GM12878 (cell line): ENCODE results near the gene XDH. TPM values are rescaled to one million over a fixed set of nuclear protein-coding genes. Genes with fewer than 3 reads are reported as not detected.

ENCODE experiments used
- ATAC-seq: fragments of 200-7000 bp; cut with Tn5 transposase; 3 replicates; pipeline ENCODE4 v1.9.1; 2020; ENCODE audit warnings: mild to moderate bottlenecking, moderate library complexity
- BruUV-seq: library from RNA; stranded (reverse); fragments of 400-500 nt; replicated peaks from 2 replicates; lab custom pipeline; 2021; lab: Mats Ljungman, UMichigan
- CTCF ChIA-PET: fragments of 300-600 bp; sonication (Branson Sonifier 250); formaldehyde crosslinking; extraction: SDS; loops from one replicate; lab custom pipeline; 2021; ENCODE audit warnings: inconsistent platforms; lab: Yijun Ruan, JAX
- POLR2A ChIA-PET: fragments of 350-600 bp; formaldehyde crosslinking; extraction: SDS; loops from one replicate; lab custom pipeline; 2021; ENCODE audit warnings: inconsistent platforms; lab: Charles Lee
- RAD21 ChIA-PET: fragments of 300-600 bp; sonication (Branson Sonifier 250); formaldehyde crosslinking; loops from one replicate; lab custom pipeline; 2023; ENCODE audit warnings: antibody characterized with exemption; ENCODE audit not compliant: unreplicated experiment; lab: Charles Lee
- SMC1A ChIA-PET: fragments of 300-600 bp; sonication (Branson Sonifier 250); formaldehyde crosslinking; loops from one replicate; lab custom pipeline; 2023; ENCODE audit not compliant: unreplicated experiment, uncharacterized antibody; lab: Charles Lee
- DNase-seq: peaks from one replicate; pipeline ENCODE4 v3.0.0-alpha.2; 2011; ENCODE audit warnings: low read depth, low spot score
- FAIRE-seq: peaks from 3 replicates; lab custom pipeline; 2011; peaks lifted over from hg19 to GRCh38; lab: Jason Lieb, UNC
- H2AFZ ChIP-seq: 2 replicates; pipeline ENCODE4 v1.6.0; 2011; ENCODE audit warnings: low read depth, low read length, control low read depth; ENCODE audit not compliant: control insufficient read depth
- H3K27ac ChIP-seq: 2 replicates; pipeline ENCODE4 v1.5.1; 2011; ENCODE audit warnings: control low read depth; ENCODE audit not compliant: control insufficient read depth, insufficient read depth
- H3K27me3 ChIP-seq, 2 experiments: replicated peaks in 1 of 2; 2 replicates each; pipeline versions ENCODE4 v1.6.0 to v1.6.1; 2011; ENCODE audit warnings: low read length in 1 of 2; ENCODE audit not compliant: control insufficient read depth in 2 of 2, insufficient read depth in 2 of 2
- H3K36me3 ChIP-seq, 2 experiments: 2 replicates each; pipeline ENCODE4 v1.5.1; 2011; ENCODE audit warnings: low read length in 1 of 2; ENCODE audit not compliant: control insufficient read depth in 2 of 2, insufficient read depth in 2 of 2
- H3K4me1 ChIP-seq: 2 replicates; pipeline ENCODE4 v1.6.1; 2011; ENCODE audit warnings: mild to moderate bottlenecking, low read length, moderate library complexity, mixed read lengths; ENCODE audit not compliant: control insufficient read depth, insufficient read depth
- H3K4me2 ChIP-seq: 2 replicates; pipeline ENCODE4 v1.6.0; 2011; ENCODE audit warnings: control low read depth; ENCODE audit not compliant: control insufficient read depth, insufficient read depth
- H3K4me3 ChIP-seq: fragments of 200-600 bp; sonication (generic); 2 replicates; pipeline ENCODE4 v1.5.1; 2016
- H3K79me2 ChIP-seq: 2 replicates; pipeline ENCODE4 v1.6.0; 2011; ENCODE audit warnings: low read length; ENCODE audit not compliant: control insufficient read depth, insufficient read depth
- H3K9ac ChIP-seq: 2 replicates; pipeline ENCODE4 v1.8.0; 2011; ENCODE audit warnings: low read length, control low read depth, mixed read lengths; ENCODE audit not compliant: control insufficient read depth, insufficient read depth
- H3K9me3 ChIP-seq: replicated peaks from 3 replicates; pipeline ENCODE4 v1.5.1; 2011; ENCODE audit warnings: mild to moderate bottlenecking, low read length; ENCODE audit not compliant: control insufficient read depth, insufficient read depth
- H4K20me1 ChIP-seq: 2 replicates; pipeline ENCODE4 v1.6.0; 2011; ENCODE audit not compliant: control insufficient read depth, insufficient read depth
- HDAC2 ChIP-seq: fragments of 200-600 bp; sonication (generic); IDR thresholded peaks from 2 replicates; pipeline ENCODE4 v1.6.1; 2017
- NBN ChIP-seq: fragments of 450-650 bp; IDR thresholded peaks from 2 replicates; pipeline ENCODE4 v1.6.1; 2016
- WRNIP1 ChIP-seq: IDR thresholded peaks from 2 replicates; pipeline ENCODE4 v1.6.1; 2011; ENCODE audit warnings: low read depth, low read length, improper control_type of control experiment, borderline replicate concordance
- YBX1 ChIP-seq: fragments of 450-650 bp; IDR thresholded peaks from 2 replicates; pipeline ENCODE4 v1.6.1; 2016; ENCODE audit warnings: antibody characterized with exemption
- WGBS: methylation state at CpG from one replicate; pipeline ENCODE4 v1.1.6; 2016; ENCODE audit warnings: low lambda C conversion rate; ENCODE audit not compliant: insufficient replicate concordance, insufficient coverage; ENCODE audit errors: missing lambda C conversion rate; 5-methylcytosine and 5-hydroxymethylcytosine counted together
- in situ Hi-C: fragments of 300-500 bp; cut with MboI; formaldehyde crosslinking; loops from 9 replicates; pipeline ENCODE4 v1.14.3; 2018; ENCODE audit warnings: mixed read lengths
- intact Hi-C: fragments of 100-400 bp; cut with micrococcal nuclease; formaldehyde crosslinking; loops from one replicate; pipeline ENCODE4 v1.14.2; 2022; ENCODE audit not compliant: unreplicated experiment
- polyA plus RNA-seq, 11 experiments: library from polyadenylated mRNA; depleted of rRNA in 4 of 11; unstranded in 6 of 11; stranded (reverse) in 5 of 11; fragments of >200 nt; fragmentation: Nextera tagmentation in 4 of 11; fragmentation: Illumina TruSeq in 1 of 11; extraction: Ambion mirVana in 4 of 11; extraction: Trizol in 1 of 11; gene quantifications; 1 replicate in 1 of 11; 2 replicates in 10 of 11; pipeline versions ENCODE4 v1.2.1 to v1.2.3, GENCODE V29; 2011 to 2016; ENCODE audit warnings: inconsistent platforms in 2 of 11, missing spikeins in 2 of 11, low read depth in 1 of 11
- total RNA-seq, 4 experiments: library from RNA; depleted of rRNA in 3 of 4; stranded (reverse); fragments of >200 nt in 3 of 4; fragmentation: Illumina TruSeq in 1 of 4; extraction: Trizol in 1 of 4; gene quantifications; 2 replicates each; pipeline versions ENCODE4 v1.2.1 to v1.2.3, GENCODE V29; 2013 to 2021
- TF ChIP-seq, protein P1 (sequence below): IDR thresholded peaks from 2 replicates; pipeline ENCODE4 v1.6.1; 2011; ENCODE audit warnings: mild to moderate bottlenecking, low read depth, low read length, moderate library complexity; ENCODE audit not compliant: insufficient replicate concordance
- TF ChIP-seq, protein P2 (sequence below): fragments of 450-650 bp; IDR thresholded peaks from 2 replicates; pipeline ENCODE4 v1.6.1; 2018; ENCODE audit warnings: borderline replicate concordance, mild to moderate bottlenecking; ENCODE audit not compliant: partially characterized antibody
- TF ChIP-seq, protein P3 (sequence below): fragments of 450-650 bp; IDR thresholded peaks from 2 replicates; pipeline ENCODE4 v1.6.1; 2017; ENCODE audit warnings: mild to moderate bottlenecking

The XDH gene
- total and polyA plus RNA-seq, 10 of the 15 experiments (the other 5 are each of a cell fraction or from before 2014, with no cell fraction given), result 0.01 TPM; not detected in 9

DNA sequence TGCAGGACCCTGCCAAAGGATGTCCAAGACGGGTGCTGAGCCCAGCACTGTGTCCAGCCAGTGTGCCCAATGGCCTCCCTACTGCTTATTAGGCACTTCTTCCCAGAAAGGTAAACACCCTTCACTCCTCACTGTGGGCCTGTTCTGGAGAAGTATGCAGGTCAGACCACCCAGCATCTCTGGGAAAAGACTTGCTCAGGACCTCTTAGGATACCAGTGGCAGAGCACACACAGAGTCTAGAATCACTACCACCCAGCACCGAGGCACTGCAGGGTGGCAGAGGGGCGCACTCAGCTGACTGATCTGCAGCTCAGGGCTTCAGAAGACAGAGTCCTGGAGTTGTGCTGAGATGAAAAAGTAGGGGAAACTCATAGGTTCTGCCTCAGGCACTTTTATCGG lies 25.8 kb downstream of the XDH start:
- H2AFZ ChIP-seq, result no peak overlapping the region
- CTCF ChIA-PET, result interaction anchor here (1.1 kb wide), 1 partner anchor 36 kb away, joined by 3 read pairs; no protein-coding TSS in a partner anchor
- no peaks in the 10 kb centered on the region for H3K9me3 ChIP-seq
- FAIRE-seq (no peak), ATAC-seq (no peak), DNase-seq (no peak)
- SMC1A ChIA-PET, result no interaction called here
- no peak overlapping the region for H3K9ac ChIP-seq
- BruUV-seq, result no TSS peak
- no peaks in the 10 kb centered on the region for H3K4me1 ChIP-seq
- no peak overlapping the region for H3K4me3 ChIP-seq
- H3K27me3 ChIP-seq, result no peaks in the 10 kb centered on the region; a peak in 1 of 4 replicates
- RAD21 ChIA-PET, result interaction anchor here (0.5 kb wide), 1 partner anchor 939 kb away, joined by 6 read pairs; no protein-coding TSS in a partner anchor
- H3K27ac ChIP-seq, result no peak overlapping the region
- intact Hi-C loops (no loop called here), in situ Hi-C loops (no loop called here)
- 11% methylated on average over 4 of the region's 4 CpGs for WGBS
- no peaks in the 10 kb centered on the region for H3K79me2 ChIP-seq
- POLR2A ChIA-PET, result no interaction called here
- TF ChIP-seq NBN (no peak), WRNIP1 (no peak), YBX1 (no peak), HDAC2 (no peak)
- TF ChIP-seq, protein P1, sequence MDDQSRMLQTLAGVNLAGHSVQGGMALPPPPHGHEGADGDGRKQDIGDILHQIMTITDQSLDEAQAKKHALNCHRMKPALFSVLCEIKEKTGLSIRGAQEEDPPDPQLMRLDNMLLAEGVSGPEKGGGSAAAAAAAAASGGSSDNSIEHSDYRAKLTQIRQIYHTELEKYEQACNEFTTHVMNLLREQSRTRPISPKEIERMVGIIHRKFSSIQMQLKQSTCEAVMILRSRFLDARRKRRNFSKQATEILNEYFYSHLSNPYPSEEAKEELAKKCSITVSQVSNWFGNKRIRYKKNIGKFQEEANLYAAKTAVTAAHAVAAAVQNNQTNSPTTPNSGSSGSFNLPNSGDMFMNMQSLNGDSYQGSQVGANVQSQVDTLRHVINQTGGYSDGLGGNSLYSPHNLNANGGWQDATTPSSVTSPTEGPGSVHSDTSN, result no peak
- TF ChIP-seq, protein P2, sequence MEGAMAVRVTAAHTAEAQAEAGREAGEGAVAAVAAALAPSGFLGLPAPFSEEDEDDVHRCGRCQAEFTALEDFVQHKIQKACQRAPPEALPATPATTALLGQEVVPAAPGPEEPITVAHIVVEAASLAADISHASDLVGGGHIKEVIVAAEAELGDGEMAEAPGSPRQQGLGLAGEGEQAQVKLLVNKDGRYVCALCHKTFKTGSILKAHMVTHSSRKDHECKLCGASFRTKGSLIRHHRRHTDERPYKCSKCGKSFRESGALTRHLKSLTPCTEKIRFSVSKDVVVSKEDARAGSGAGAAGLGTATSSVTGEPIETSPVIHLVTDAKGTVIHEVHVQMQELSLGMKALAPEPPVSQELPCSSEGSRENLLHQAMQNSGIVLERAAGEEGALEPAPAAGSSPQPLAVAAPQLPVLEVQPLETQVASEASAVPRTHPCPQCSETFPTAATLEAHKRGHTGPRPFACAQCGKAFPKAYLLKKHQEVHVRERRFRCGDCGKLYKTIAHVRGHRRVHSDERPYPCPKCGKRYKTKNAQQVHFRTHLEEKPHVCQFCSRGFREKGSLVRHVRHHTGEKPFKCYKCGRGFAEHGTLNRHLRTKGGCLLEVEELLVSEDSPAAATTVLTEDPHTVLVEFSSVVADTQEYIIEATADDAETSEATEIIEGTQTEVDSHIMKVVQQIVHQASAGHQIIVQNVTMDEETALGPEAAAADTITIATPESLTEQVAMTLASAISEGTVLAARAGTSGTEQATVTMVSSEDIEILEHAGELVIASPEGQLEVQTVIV, result no peak
- TF ChIP-seq, protein P3, sequence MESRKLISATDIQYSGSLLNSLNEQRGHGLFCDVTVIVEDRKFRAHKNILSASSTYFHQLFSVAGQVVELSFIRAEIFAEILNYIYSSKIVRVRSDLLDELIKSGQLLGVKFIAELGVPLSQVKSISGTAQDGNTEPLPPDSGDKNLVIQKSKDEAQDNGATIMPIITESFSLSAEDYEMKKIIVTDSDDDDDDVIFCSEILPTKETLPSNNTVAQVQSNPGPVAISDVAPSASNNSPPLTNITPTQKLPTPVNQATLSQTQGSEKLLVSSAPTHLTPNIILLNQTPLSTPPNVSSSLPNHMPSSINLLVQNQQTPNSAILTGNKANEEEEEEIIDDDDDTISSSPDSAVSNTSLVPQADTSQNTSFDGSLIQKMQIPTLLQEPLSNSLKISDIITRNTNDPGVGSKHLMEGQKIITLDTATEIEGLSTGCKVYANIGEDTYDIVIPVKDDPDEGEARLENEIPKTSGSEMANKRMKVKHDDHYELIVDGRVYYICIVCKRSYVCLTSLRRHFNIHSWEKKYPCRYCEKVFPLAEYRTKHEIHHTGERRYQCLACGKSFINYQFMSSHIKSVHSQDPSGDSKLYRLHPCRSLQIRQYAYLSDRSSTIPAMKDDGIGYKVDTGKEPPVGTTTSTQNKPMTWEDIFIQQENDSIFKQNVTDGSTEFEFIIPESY, result no peak
- H4K20me1 ChIP-seq, result no peaks in the 10 kb centered on the region
- H3K4me2 ChIP-seq, result no peak overlapping the region
- H3K36me3 ChIP-seq, result no peaks in the 10 kb centered on the region
